Measurements from ENCODE around the gene TACR3. TPM values are rescaled to one million over a fixed set of nuclear protein-coding genes. Genes with fewer than 3 reads are reported as not detected.
"Not testable (repeated sequence)": the region's sequence is repeated elsewhere in the genome, so short reads cannot be mapped to it uniquely, and the experiment has no call there.

Gene TACR3
- 1.6 TPM for polyA plus RNA-seq (2013, experiment 1 of 2)
- 1.4 TPM for polyA plus RNA-seq (2013, experiment 2 of 2)

GRCh38 chr4:103719830-103720207 is at the start of gene TACR3:
TSS of gene TACR3 (minus strand) at chr4:103719985. CDS start at chr4:103719675, 310 bp downstream.
- H3K27ac ChIP-seq (ENCODE audit: low read depth, low read length): no peak within 1 kb of the TSS
- 2% methylated on average over 20 of the region's 20 CpGs for WGBS
- no peaks in the 10 kb centered on the region for H3K36me3 ChIP-seq (ENCODE audit: insufficient read depth, low read length)
- no peaks in the 10 kb centered on the region for H3K9me3 ChIP-seq (ENCODE audit: insufficient read depth, low read depth, low read length)
- H3K27me3 ChIP-seq (ENCODE audit: insufficient read depth, low read length): peaks cover 41% of the 10 kb centered on the region
- H3K4me3 ChIP-seq (ENCODE audit: low read length): peak within 1 kb of the TSS; percentile 67
- H3K4me1 ChIP-seq (ENCODE audit: insufficient read depth, low read length): no peaks in the 10 kb centered on the region
- peak within 1 kb of the TSS; percentile 23; the same call in 1 of the 2 replicates for H3K9ac ChIP-seq (ENCODE audit: low read depth, low read length)

- Histone ChIP-seq H3K9ac (ENCODE audit: low read depth, low read length) (no peak overlapping the region), H3K4me3 (ENCODE audit: low read length) (no peak overlapping the region), H3K4me1 (ENCODE audit: insufficient read depth, low read length) (no peaks in the 10 kb centered on the region), H3K9me3 (ENCODE audit: insufficient read depth, low read depth, low read length) (no peaks in the 10 kb centered on the region), H3K36me3 (ENCODE audit: insufficient read depth, low read length) (no peaks in the 10 kb centered on the region), H3K27ac (ENCODE audit: low read depth, low read length) (no peak overlapping the region), H3K27me3 (ENCODE audit: insufficient read depth, low read length) (no peaks in the 10 kb centered on the region)
- 76% methylated on average over 2 of the region's 2 CpGs for WGBS
Observed at GRCh38 chr4:103757631-103758030, 37.8 kb upstream of the TACR3 start.

- Histone ChIP-seq H3K27ac (ENCODE audit: low read depth, low read length) (no peak overlapping the region), H3K4me1 (ENCODE audit: insufficient read depth, low read length) (no peaks in the 10 kb centered on the region), H3K9ac (ENCODE audit: low read depth, low read length) (no peak overlapping the region), H3K9me3 (ENCODE audit: insufficient read depth, low read depth, low read length) (no peaks in the 10 kb centered on the region), H3K4me3 (ENCODE audit: low read length) (no peak overlapping the region), H3K36me3 (ENCODE audit: insufficient read depth, low read length) (no peaks in the 10 kb centered on the region), H3K27me3 (ENCODE audit: insufficient read depth, low read length) (no peaks in the 10 kb centered on the region)
Observed at GRCh38 chr4:103756741-103757140, 37.0 kb upstream of the TACR3 start.

DNA sequence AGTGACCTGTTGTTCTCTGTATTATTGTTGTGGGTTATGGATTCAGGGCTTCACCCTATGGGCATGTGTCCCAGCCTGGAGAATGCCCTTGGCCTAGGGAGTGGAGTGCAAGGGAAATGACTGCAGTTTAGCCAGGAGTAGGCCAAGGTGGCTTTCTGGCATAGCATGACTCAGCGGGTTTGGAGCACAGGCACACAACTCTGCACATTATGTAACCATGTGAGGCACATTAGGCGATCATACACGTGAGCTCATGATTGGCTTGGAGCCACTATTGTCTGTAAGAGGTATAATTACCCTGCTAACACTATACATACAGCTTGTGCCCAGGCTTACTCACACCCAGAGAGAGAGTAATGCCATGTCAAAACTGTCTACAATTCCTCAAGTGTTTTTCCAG is 35.1 kb upstream of the TACR3 start:
- no peaks in the 10 kb centered on the region for H3K9me3 ChIP-seq (ENCODE audit: insufficient read depth, low read depth, low read length)
- 89% methylated on average over 3 of the region's 3 CpGs for WGBS
- H3K27me3 ChIP-seq (ENCODE audit: insufficient read depth, low read length): no peaks in the 10 kb centered on the region
- H3K27ac ChIP-seq (ENCODE audit: low read depth, low read length): no peak overlapping the region
- no peaks in the 10 kb centered on the region for H3K4me1 ChIP-seq (ENCODE audit: insufficient read depth, low read length)
- H3K36me3 ChIP-seq (ENCODE audit: insufficient read depth, low read length): no peaks in the 10 kb centered on the region
- H3K9ac ChIP-seq (ENCODE audit: low read depth, low read length): no peak overlapping the region
- no peak overlapping the region for H3K4me3 ChIP-seq (ENCODE audit: low read length)

- no peak overlapping the region for H3K4me3 ChIP-seq (ENCODE audit: low read length)
- H3K36me3 ChIP-seq (ENCODE audit: insufficient read depth, low read length): no peaks in the 10 kb centered on the region
- no peaks in the 10 kb centered on the region for H3K27me3 ChIP-seq (ENCODE audit: insufficient read depth, low read length)
- WGBS: 93% methylated on average over 7 of the region's 7 CpGs
- H3K9ac ChIP-seq (ENCODE audit: low read depth, low read length): no peak overlapping the region
- no peaks in the 10 kb centered on the region for H3K4me1 ChIP-seq (ENCODE audit: insufficient read depth, low read length)
- H3K27ac ChIP-seq (ENCODE audit: low read depth, low read length): no peak overlapping the region
- no peaks in the 10 kb centered on the region for H3K9me3 ChIP-seq (ENCODE audit: insufficient read depth, low read depth, low read length)
Observed at GRCh38 chr4:103753868-103754653, 34.3 kb upstream of the TACR3 start.

- H3K27ac ChIP-seq (ENCODE audit: low read depth, low read length); H3K9me3 ChIP-seq (ENCODE audit: insufficient read depth, low read depth, low read length); H3K9ac ChIP-seq (ENCODE audit: low read depth, low read length); H3K36me3 ChIP-seq (ENCODE audit: insufficient read depth, low read length); H3K4me3 ChIP-seq (ENCODE audit: low read length); H3K4me1 ChIP-seq (ENCODE audit: insufficient read depth, low read length): not testable (repeated sequence)
- H3K27me3 ChIP-seq (ENCODE audit: insufficient read depth, low read length): peaks cover 35% of the 10 kb centered on the region
- WGBS: 92% methylated on average over 25 of the region's 27 CpGs
Observed at GRCh38 chr4:103723150-103723549, 3.4 kb upstream of the TACR3 start.

GRCh38 chr4:103721251-103721650 is 1.5 kb upstream of the TACR3 start:
- 79% methylated on average over 3 of the region's 3 CpGs for WGBS
- H3K4me3 ChIP-seq (ENCODE audit: low read length): no peak overlapping the region
- no peaks in the 10 kb centered on the region for H3K9me3 ChIP-seq (ENCODE audit: insufficient read depth, low read depth, low read length)
- H3K36me3 ChIP-seq (ENCODE audit: insufficient read depth, low read length): no peaks in the 10 kb centered on the region
- H3K27ac ChIP-seq (ENCODE audit: low read depth, low read length): no peak overlapping the region
- no peaks in the 10 kb centered on the region for H3K4me1 ChIP-seq (ENCODE audit: insufficient read depth, low read length)
- peaks cover 41% of the 10 kb centered on the region for H3K27me3 ChIP-seq (ENCODE audit: insufficient read depth, low read length)
- no peak overlapping the region for H3K9ac ChIP-seq (ENCODE audit: low read depth, low read length)

DNA sequence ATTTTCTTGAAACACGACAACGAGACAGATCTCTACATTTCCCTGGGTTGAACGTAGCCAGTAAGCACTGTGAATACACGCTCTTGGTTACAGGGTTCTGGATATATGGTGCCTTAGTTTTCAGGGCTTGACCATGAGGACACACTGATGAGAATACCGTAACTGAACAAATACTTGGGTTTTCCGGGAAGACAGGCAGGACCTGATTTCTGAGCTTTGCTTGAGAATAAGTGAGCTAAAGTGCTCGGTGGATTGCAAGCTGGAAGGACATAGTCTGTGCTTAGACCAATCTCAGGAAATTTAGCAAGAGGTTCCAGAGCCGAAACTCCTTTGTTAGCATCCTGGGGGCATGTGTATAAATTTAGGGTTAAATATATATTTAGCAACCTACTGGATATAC is 876 bp upstream of the TACR3 start:
- Histone ChIP-seq H3K4me3 (ENCODE audit: low read length) (peak overlapping the region; percentile 67), H3K9ac (ENCODE audit: low read depth, low read length) (no peak overlapping the region), H3K36me3 (ENCODE audit: insufficient read depth, low read length) (no peaks in the 10 kb centered on the region), H3K4me1 (ENCODE audit: insufficient read depth, low read length) (no peaks in the 10 kb centered on the region), H3K27ac (ENCODE audit: low read depth, low read length) (no peak overlapping the region), H3K9me3 (ENCODE audit: insufficient read depth, low read depth, low read length) (no peaks in the 10 kb centered on the region), H3K27me3 (ENCODE audit: insufficient read depth, low read length) (peaks cover 41% of the 10 kb centered on the region)
- WGBS: 74% methylated on average over 8 of the region's 8 CpGs

GRCh38 chr4:103719105-103719829 is 518 bp downstream of the TACR3 start:
- no peaks in the 10 kb centered on the region for H3K4me1 ChIP-seq (ENCODE audit: insufficient read depth, low read length)
- WGBS: 3% methylated on average over 39 of the region's 39 CpGs
- peak overlapping the region; percentile 67 for H3K4me3 ChIP-seq (ENCODE audit: low read length)
- H3K27me3 ChIP-seq (ENCODE audit: insufficient read depth, low read length): peaks cover 41% of the 10 kb centered on the region
- no peaks in the 10 kb centered on the region for H3K9me3 ChIP-seq (ENCODE audit: insufficient read depth, low read depth, low read length)
- no peaks in the 10 kb centered on the region for H3K36me3 ChIP-seq (ENCODE audit: insufficient read depth, low read length)
- no peak overlapping the region for H3K27ac ChIP-seq (ENCODE audit: low read depth, low read length)
- peak overlapping the region; percentile 23; the same call in 1 of the 2 replicates for H3K9ac ChIP-seq (ENCODE audit: low read depth, low read length)

- no peaks in the 10 kb centered on the region for H3K27me3 ChIP-seq (ENCODE audit: insufficient read depth, low read length)
- no peaks in the 10 kb centered on the region for H3K4me1 ChIP-seq (ENCODE audit: insufficient read depth, low read length)
- H3K4me3 ChIP-seq (ENCODE audit: low read length): no peak overlapping the region
- H3K9me3 ChIP-seq (ENCODE audit: insufficient read depth, low read depth, low read length): no peaks in the 10 kb centered on the region; the same call in 1 of the 2 replicates
- no peak overlapping the region for H3K9ac ChIP-seq (ENCODE audit: low read depth, low read length)
- no peaks in the 10 kb centered on the region for H3K36me3 ChIP-seq (ENCODE audit: insufficient read depth, low read length)
- H3K27ac ChIP-seq (ENCODE audit: low read depth, low read length): no peak overlapping the region
Observed at GRCh38 chr4:103692615-103693014, 27.2 kb downstream of the TACR3 start.

- no peak overlapping the region for H3K4me3 ChIP-seq (ENCODE audit: low read length)
- 92% methylated on average over 2 of the region's 2 CpGs for WGBS
- no peaks in the 10 kb centered on the region for H3K4me1 ChIP-seq (ENCODE audit: insufficient read depth, low read length)
- H3K9me3 ChIP-seq (ENCODE audit: insufficient read depth, low read depth, low read length): no peaks in the 10 kb centered on the region
- H3K36me3 ChIP-seq (ENCODE audit: insufficient read depth, low read length): no peaks in the 10 kb centered on the region
- H3K9ac ChIP-seq (ENCODE audit: low read depth, low read length): no peak overlapping the region
- H3K27me3 ChIP-seq (ENCODE audit: insufficient read depth, low read length): no peaks in the 10 kb centered on the region
- no peak overlapping the region for H3K27ac ChIP-seq (ENCODE audit: low read depth, low read length)
Observed at GRCh38 chr4:103673983-103674382, 45.8 kb downstream of the TACR3 start.

Measured in HUES64 (cell line).